Transverse colon (tissue), 4 donors: ENCODE measurements around the gene CARD19.

Source experiments
- CTCF ChIP-seq, 5 experiments: fragments of 200-600 bp in 3 of 5; fragments of 450-650 bp in 2 of 5; sonication (generic) in 3 of 5; IDR thresholded peaks; 1 replicate in 2 of 5; 2 replicates in 3 of 5; pipeline ENCODE4 v1.5.1; 2016 to 2017; ENCODE audit warnings: antibody characterized with exemption in 5 of 5, inconsistent platforms in 3 of 5, mild to moderate bottlenecking in 2 of 5, moderate library complexity in 1 of 5
- EP300 ChIP-seq: sonication (generic); formaldehyde crosslinking; IDR thresholded peaks from one replicate; pipeline ENCODE4 v1.6.1; 2017; ENCODE audit warnings: antibody characterized with exemption, low read depth
- POLR2A ChIP-seq: fragments of 450-650 bp; IDR thresholded peaks from one replicate; pipeline ENCODE4 v1.6.1; 2016; ENCODE audit warnings: antibody characterized with exemption, mild to moderate bottlenecking, moderate library complexity
- POLR2AphosphoS5 ChIP-seq, 3 donors: sonication (generic); formaldehyde crosslinking; IDR thresholded peaks; one replicate each; pipeline ENCODE4 v1.6.1; 2016; ENCODE audit warnings: antibody characterized with exemption in 3 of 3

GRCh38 chr9:93081931-93082330 is 14.1 kb upstream of the CARD19 start:
- no peak for TF ChIP-seq EP300
- TF ChIP-seq POLR2A = no peak
- no peak for TF ChIP-seq CTCF (IDR thresholded peaks at IDR 0.05)
- TF ChIP-seq POLR2AphosphoS5 (IDR thresholded peaks at IDR 0.05) = no peak
